Spleen (tissue), 7 donors: ENCODE data around the gene CHIC2.

ENCODE experiments used
- CTCF ChIP-seq, 11 experiments: fragments of 200-600 bp in 7 of 11; fragments of 450-650 bp in 4 of 11; sonication (generic) in 4 of 11; IDR thresholded peaks in 8 of 11; conservative IDR thresholded peaks in 3 of 11; 1 replicate in 7 of 11; 2 replicates in 4 of 11; pipeline versions ENCODE4 v1.4.0 to v1.8.0; 2016 to 2021; ENCODE audit warnings: antibody characterized with exemption in 11 of 11, inconsistent platforms in 4 of 11, mild to moderate bottlenecking in 1 of 11
- POLR2A ChIP-seq, 3 donors: fragments of 450-650 bp; IDR thresholded peaks; one replicate each; pipeline ENCODE4 v1.5.1; 2017; ENCODE audit warnings: antibody characterized with exemption in 3 of 3, mild to moderate bottlenecking in 1 of 3
- POLR2AphosphoS5 ChIP-seq, 3 donors: sonication (generic); formaldehyde crosslinking; IDR thresholded peaks; one replicate each; pipeline ENCODE4 v1.5.1; 2017; ENCODE audit warnings: antibody characterized with exemption in 3 of 3
- donor health status: DM: no; HTN: no; CAD: no; lungs with moderate emphysema.
- donor health status: DM: no; HTN: no; CAD: no.
- donor health status: DM: no; HTN: no; CAD: no.

GRCh38 chr4:54014666-54015160, 49.7 kb downstream of the CHIC2 start:
- TF ChIP-seq CTCF (IDR thresholded peaks at IDR 0.05 in 8 of 11, conservative IDR thresholded peaks at IDR 0.05 in 3 of 11) (no peak), POLR2A (IDR thresholded peaks at IDR 0.05) (no peak), POLR2AphosphoS5 (IDR thresholded peaks at IDR 0.05) (no peak)
